DMS114 treated with DMSO at 0.1 percent for 48 hours (cell line): ENCODE results near the gene ANO2.
"Not testable (repeated sequence)": the region's sequence is repeated elsewhere in the genome, so short reads cannot be mapped to it uniquely, and the experiment has no call there.

Experiments
- DNase-seq: peaks from one replicate; lab custom pipeline; 2025; ENCODE audit not compliant: unreplicated experiment; lab: John Stamatoyannopoulos, UW

ANO2 gene

GRCh38 chr12:5688226-5688625 lies 256.8 kb downstream of the ANO2 start:
- no peak for DNase-seq

GRCh38 chr12:5685935-5686334 lies 259.1 kb downstream of the ANO2 start:
- DNase-seq: no peak

GRCh38 chr12:5684989-5685388 lies 260.1 kb downstream of the ANO2 start:
- no peak for DNase-seq

- no peak for DNase-seq
Observed at GRCh38 chr12:5682581-5682980, 262.5 kb downstream of the ANO2 start.

- no peak for DNase-seq
Observed at GRCh38 chr12:5678176-5678575, 266.9 kb downstream of the ANO2 start.

GRCh38 chr12:5669624-5670023 lies 275.4 kb downstream of the ANO2 start:
- not testable (repeated sequence) for DNase-seq

GRCh38 chr12:5665615-5666014 lies 279.4 kb downstream of the ANO2 start:
- no peak for DNase-seq

GRCh38 chr12:5661811-5662210 lies 283.2 kb downstream of the ANO2 start:
- DNase-seq: no peak

- DNase-seq: no peak
Observed at GRCh38 chr12:5660238-5660637, 284.8 kb downstream of the ANO2 start.

GRCh38 chr12:5658339-5658941 lies 286.6 kb downstream of the ANO2 start:
- not testable (repeated sequence) for DNase-seq

- no peak for DNase-seq
Observed at GRCh38 chr12:5656836-5657235, 288.2 kb downstream of the ANO2 start.

- DNase-seq: no peak
Observed at GRCh38 chr12:5655120-5655519, 289.9 kb downstream of the ANO2 start.

GRCh38 chr12:5654019-5654418 lies 291.0 kb downstream of the ANO2 start:
- no peak for DNase-seq

- no peak for DNase-seq
Observed at GRCh38 chr12:5650829-5651461, 294.1 kb downstream of the ANO2 start.

- no peak for DNase-seq
Observed at GRCh38 chr12:5650281-5650680, 294.8 kb downstream of the ANO2 start.

- peak; percentile 27 for DNase-seq
Observed at GRCh38 chr12:5648692-5649359, 296.2 kb downstream of the ANO2 start.

- no peak for DNase-seq
Observed at GRCh38 chr12:5643266-5643665, 301.8 kb downstream of the ANO2 start.

- DNase-seq: no peak
Observed at GRCh38 chr12:5637698-5638097, 307.4 kb downstream of the ANO2 start.

GRCh38 chr12:5636907-5637306 lies 308.2 kb downstream of the ANO2 start:
- DNase-seq: no peak

GRCh38 chr12:5633106-5633505 lies 312.0 kb downstream of the ANO2 start:
- DNase-seq: no peak

GRCh38 chr12:5632453-5632852 lies 312.6 kb downstream of the ANO2 start:
- no peak for DNase-seq

- DNase-seq: no peak
Observed at GRCh38 chr12:5631497-5631896, 313.6 kb downstream of the ANO2 start.
